GM12878 (cell line): Measurements from ENCODE around the gene FRMPD2. TPM values are rescaled to one million over a fixed set of nuclear protein-coding genes. Genes with fewer than 3 reads are reported as not detected.

Experiments used
- ATAC-seq: fragments of 200-7000 bp; cut with Tn5 transposase; 3 replicates; pipeline ENCODE4 v1.9.1; 2020; ENCODE audit warnings: mild to moderate bottlenecking, moderate library complexity
- BruUV-seq: library from RNA; stranded (reverse); fragments of 400-500 nt; replicated peaks from 2 replicates; lab custom pipeline; 2021; lab: Mats Ljungman, UMichigan
- CTCF ChIA-PET: fragments of 300-600 bp; sonication (Branson Sonifier 250); formaldehyde crosslinking; extraction: SDS; loops from one replicate; lab custom pipeline; 2021; ENCODE audit warnings: inconsistent platforms; lab: Yijun Ruan, JAX
- POLR2A ChIA-PET: fragments of 350-600 bp; formaldehyde crosslinking; extraction: SDS; loops from one replicate; lab custom pipeline; 2021; ENCODE audit warnings: inconsistent platforms; lab: Charles Lee
- RAD21 ChIA-PET: fragments of 300-600 bp; sonication (Branson Sonifier 250); formaldehyde crosslinking; loops from one replicate; lab custom pipeline; 2023; ENCODE audit warnings: antibody characterized with exemption; ENCODE audit not compliant: unreplicated experiment; lab: Charles Lee
- SMC1A ChIA-PET: fragments of 300-600 bp; sonication (Branson Sonifier 250); formaldehyde crosslinking; loops from one replicate; lab custom pipeline; 2023; ENCODE audit not compliant: unreplicated experiment, uncharacterized antibody; lab: Charles Lee
- DNase-seq: peaks from one replicate; pipeline ENCODE4 v3.0.0-alpha.2; 2011; ENCODE audit warnings: low read depth, low spot score
- FAIRE-seq: peaks from 3 replicates; lab custom pipeline; 2011; peaks lifted over from hg19 to GRCh38; lab: Jason Lieb, UNC
- H2AFZ ChIP-seq: 2 replicates; pipeline ENCODE4 v1.6.0; 2011; ENCODE audit warnings: low read depth, low read length, control low read depth; ENCODE audit not compliant: control insufficient read depth
- H3K27ac ChIP-seq: 2 replicates; pipeline ENCODE4 v1.5.1; 2011; ENCODE audit warnings: control low read depth; ENCODE audit not compliant: control insufficient read depth, insufficient read depth
- H3K27me3 ChIP-seq, 2 experiments: replicated peaks in 1 of 2; 2 replicates each; pipeline versions ENCODE4 v1.6.0 to v1.6.1; 2011; ENCODE audit warnings: low read length in 1 of 2; ENCODE audit not compliant: control insufficient read depth in 2 of 2, insufficient read depth in 2 of 2
- H3K36me3 ChIP-seq, 2 experiments: 2 replicates each; pipeline ENCODE4 v1.5.1; 2011; ENCODE audit warnings: low read length in 1 of 2; ENCODE audit not compliant: control insufficient read depth in 2 of 2, insufficient read depth in 2 of 2
- H3K4me1 ChIP-seq: 2 replicates; pipeline ENCODE4 v1.6.1; 2011; ENCODE audit warnings: mild to moderate bottlenecking, low read length, moderate library complexity, mixed read lengths; ENCODE audit not compliant: control insufficient read depth, insufficient read depth
- H3K4me2 ChIP-seq: 2 replicates; pipeline ENCODE4 v1.6.0; 2011; ENCODE audit warnings: control low read depth; ENCODE audit not compliant: control insufficient read depth, insufficient read depth
- H3K4me3 ChIP-seq: fragments of 200-600 bp; sonication (generic); 2 replicates; pipeline ENCODE4 v1.5.1; 2016
- H3K79me2 ChIP-seq: 2 replicates; pipeline ENCODE4 v1.6.0; 2011; ENCODE audit warnings: low read length; ENCODE audit not compliant: control insufficient read depth, insufficient read depth
- H3K9ac ChIP-seq: 2 replicates; pipeline ENCODE4 v1.8.0; 2011; ENCODE audit warnings: low read length, control low read depth, mixed read lengths; ENCODE audit not compliant: control insufficient read depth, insufficient read depth
- H3K9me3 ChIP-seq: replicated peaks from 3 replicates; pipeline ENCODE4 v1.5.1; 2011; ENCODE audit warnings: mild to moderate bottlenecking, low read length; ENCODE audit not compliant: control insufficient read depth, insufficient read depth
- H4K20me1 ChIP-seq: 2 replicates; pipeline ENCODE4 v1.6.0; 2011; ENCODE audit not compliant: control insufficient read depth, insufficient read depth
- BCLAF1 ChIP-seq: fragments of 450-650 bp; IDR thresholded peaks from 2 replicates; pipeline ENCODE4 v1.6.1; 2017; ENCODE audit warnings: antibody characterized with exemption, mild to moderate bottlenecking, moderate library complexity
- CTCF ChIP-seq, 3 experiments: IDR thresholded peaks in 2 of 3; conservative IDR thresholded peaks in 1 of 3; 2 replicates each; pipeline ENCODE4 v1.5.1; 2011; ENCODE audit warnings: low read depth in 3 of 3, low read length in 3 of 3, mild to moderate bottlenecking in 3 of 3, control low read depth in 2 of 3, moderate library complexity in 2 of 3, inconsistent platforms in 1 of 3, mixed read lengths in 1 of 3; ENCODE audit not compliant: control insufficient read depth in 2 of 3, insufficient read depth in 1 of 3; ENCODE audit errors: extremely low read depth in 1 of 3
- EED ChIP-seq: sonication (generic); IDR thresholded peaks from 2 replicates; pipeline ENCODE4 v1.6.1; 2016; ENCODE audit warnings: antibody characterized with exemption, low read depth
- FOS ChIP-seq: IDR thresholded peaks from 3 replicates; pipeline ENCODE4 v1.6.1; 2011; ENCODE audit warnings: borderline replicate concordance; ENCODE audit not compliant: insufficient read length; ENCODE audit errors: extremely low read depth
- FOXM1 ChIP-seq: IDR thresholded peaks from 2 replicates; pipeline ENCODE4 v1.6.1; 2012; ENCODE audit warnings: low read depth, mild to moderate bottlenecking, inconsistent platforms, low read length, moderate library complexity
- KAT2A ChIP-seq: conservative IDR thresholded peaks from 2 replicates; pipeline ENCODE4 v1.6.1; 2011; ENCODE audit warnings: low read depth, low read length; ENCODE audit not compliant: control insufficient read depth
- RAD21 ChIP-seq: IDR thresholded peaks from 2 replicates; pipeline ENCODE4 v1.6.1; 2011; ENCODE audit warnings: mild to moderate bottlenecking, low read depth, low read length, moderate library complexity; ENCODE audit not compliant: insufficient read depth
- RUNX3 ChIP-seq: IDR thresholded peaks from 2 replicates; pipeline ENCODE4 v1.6.1; 2012; ENCODE audit warnings: low read length, inconsistent platforms
- SMC3 ChIP-seq: IDR thresholded peaks from 2 replicates; pipeline ENCODE4 v1.6.1; 2011; ENCODE audit warnings: low read length, improper control_type of control experiment, borderline replicate concordance
- YY1 ChIP-seq: IDR thresholded peaks from 2 replicates; pipeline ENCODE4 v1.6.1; 2011; ENCODE audit warnings: low read depth, mild to moderate bottlenecking, low read length
- ZSCAN29 ChIP-seq: fragments of 450-650 bp; IDR thresholded peaks from 2 replicates; pipeline ENCODE4 v1.6.1; 2017; ENCODE audit warnings: mild to moderate bottlenecking, moderate library complexity
- WGBS: methylation state at CpG from one replicate; pipeline ENCODE4 v1.1.6; 2016; ENCODE audit warnings: low lambda C conversion rate; ENCODE audit not compliant: insufficient replicate concordance, insufficient coverage; ENCODE audit errors: missing lambda C conversion rate; 5-methylcytosine and 5-hydroxymethylcytosine counted together
- in situ Hi-C: fragments of 300-500 bp; cut with MboI; formaldehyde crosslinking; loops from 9 replicates; pipeline ENCODE4 v1.14.3; 2018; ENCODE audit warnings: mixed read lengths
- intact Hi-C: fragments of 100-400 bp; cut with micrococcal nuclease; formaldehyde crosslinking; loops from one replicate; pipeline ENCODE4 v1.14.2; 2022; ENCODE audit not compliant: unreplicated experiment
- polyA plus RNA-seq, 11 experiments: library from polyadenylated mRNA; depleted of rRNA in 4 of 11; unstranded in 6 of 11; stranded (reverse) in 5 of 11; fragments of >200 nt; fragmentation: Nextera tagmentation in 4 of 11; fragmentation: Illumina TruSeq in 1 of 11; extraction: Ambion mirVana in 4 of 11; extraction: Trizol in 1 of 11; gene quantifications; 1 replicate in 1 of 11; 2 replicates in 10 of 11; pipeline versions ENCODE4 v1.2.1 to v1.2.3, GENCODE V29; 2011 to 2016; ENCODE audit warnings: inconsistent platforms in 2 of 11, missing spikeins in 2 of 11, low read depth in 1 of 11
- total RNA-seq, 4 experiments: library from RNA; depleted of rRNA in 3 of 4; stranded (reverse); fragments of >200 nt in 3 of 4; fragmentation: Illumina TruSeq in 1 of 4; extraction: Trizol in 1 of 4; gene quantifications; 2 replicates each; pipeline versions ENCODE4 v1.2.1 to v1.2.3, GENCODE V29; 2013 to 2021

The FRMPD2 gene
- total and polyA plus RNA-seq, 10 of the 15 experiments (the other 5 are each of a cell fraction or from before 2014, with no cell fraction given) = 0.38 to 5.7 (median 1.4) TPM

GRCh38 chr10:48215486-48216203 lies 58.9 kb downstream of the FRMPD2 start:
- H3K36me3 ChIP-seq = no peaks in the 10 kb centered on the region
- H3K79me2 ChIP-seq = no peaks in the 10 kb centered on the region
- intact Hi-C loops = loop anchor here (1.0 kb wide), 2 partner anchors 74 to 295 kb away; no protein-coding TSS in a partner anchor
- H3K4me2 ChIP-seq = no peak overlapping the region
- no peak overlapping the region for H2AFZ ChIP-seq
- RAD21 ChIA-PET = interaction anchor here (0.7 to 5.2 kb wide), 4 partner anchors 63 to 74 kb away, joined by 3 to 45 read pairs (median 4); no protein-coding TSS in a partner anchor
- TF ChIP-seq BCLAF1 (no peak), YY1 (peak; percentile 62; the same call in 1 of the 2 replicates), RAD21 (peak; percentile 83), SMC3 (peak; percentile 69), ZSCAN29 (no peak), RUNX3 (0 out of 2 replicates have a peak, but pooled peaks have one; percentile 9), FOXM1 (no peak), EED (no peak; the same call in 1 of the 2 replicates), FOS (no peak), CTCF (IDR thresholded peaks at IDR 0.05 in 2 of 3, conservative IDR thresholded peaks at IDR 0.05 in 1 of 3; ENCODE audit: control insufficient read depth in 2 of 3, extremely low read depth in 1 of 3, insufficient read depth in 1 of 3, low read depth in 3 of 3, low read length in 3 of 3) (peak; percentile 50 to 81 (median 78)), KAT2A (no peak)
- TF ChIP-seq, all 136 proteins: peak for 5
- DNase-seq (peak; percentile 49), ATAC-seq (peak; percentile 94), FAIRE-seq (no peak)
- whole genome bisulfite sequencing = 19% methylated on average over 5 of the region's 5 CpGs
- no peak overlapping the region for H3K4me3 ChIP-seq
- ChIA-PET CTCF (interaction anchor here (0.7 to 5.4 kb wide), 13 partner anchors 10 to 184 kb away, joined by 3 to 78 read pairs (median 3); no protein-coding TSS in a partner anchor), SMC1A (interaction anchor here (0.7 to 4.0 kb wide), 8 partner anchors 10 to 441 kb away, joined by 3 to 49 read pairs (median 3); no protein-coding TSS in a partner anchor), POLR2A (interaction anchor here (0.6 kb wide), 1 partner anchor 362 kb away, joined by 8 read pairs; no protein-coding TSS in a partner anchor)
- in situ Hi-C loops = loop anchor here (10.0 kb wide), 1 partner anchor 299 kb away; no protein-coding TSS in a partner anchor
- H3K9ac ChIP-seq = no peak overlapping the region
- no peaks in the 10 kb centered on the region for H3K4me1 ChIP-seq
- peaks cover 3% of the 10 kb centered on the region; the same call in 1 of the 3 replicates for H3K9me3 ChIP-seq
- no TSS peak for BruUV-seq
- no peak overlapping the region for H3K27ac ChIP-seq
- no peaks in the 10 kb centered on the region for H3K27me3 ChIP-seq
- H4K20me1 ChIP-seq = no peaks in the 10 kb centered on the region
